Measurements from ENCODE around the gene RIMKLB.
"Not testable (repeated sequence)": the region's sequence is repeated elsewhere in the genome, so short reads cannot be mapped to it uniquely, and the experiment has no call there.

The RIMKLB gene

DNA sequence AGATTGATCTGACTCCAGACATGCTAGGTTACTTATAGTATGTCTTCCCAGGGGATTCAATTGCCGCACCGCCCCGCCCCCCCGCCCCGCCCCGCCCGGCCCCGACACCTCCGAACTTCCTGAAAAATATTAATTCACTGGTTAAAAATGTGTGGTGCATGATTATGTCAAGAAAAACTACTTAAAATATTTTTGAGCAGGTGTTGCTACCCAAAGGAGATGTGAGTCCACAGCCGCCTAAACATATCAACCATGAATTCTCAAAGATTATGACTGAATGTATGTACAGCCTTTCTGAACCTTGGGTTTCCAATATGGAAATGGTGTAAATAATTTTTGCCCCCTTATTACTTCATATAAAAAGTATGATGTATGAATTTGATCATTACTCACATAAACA is 2.7 kb upstream of the RIMKLB start:
- DNase-seq, result no peak

DNA sequence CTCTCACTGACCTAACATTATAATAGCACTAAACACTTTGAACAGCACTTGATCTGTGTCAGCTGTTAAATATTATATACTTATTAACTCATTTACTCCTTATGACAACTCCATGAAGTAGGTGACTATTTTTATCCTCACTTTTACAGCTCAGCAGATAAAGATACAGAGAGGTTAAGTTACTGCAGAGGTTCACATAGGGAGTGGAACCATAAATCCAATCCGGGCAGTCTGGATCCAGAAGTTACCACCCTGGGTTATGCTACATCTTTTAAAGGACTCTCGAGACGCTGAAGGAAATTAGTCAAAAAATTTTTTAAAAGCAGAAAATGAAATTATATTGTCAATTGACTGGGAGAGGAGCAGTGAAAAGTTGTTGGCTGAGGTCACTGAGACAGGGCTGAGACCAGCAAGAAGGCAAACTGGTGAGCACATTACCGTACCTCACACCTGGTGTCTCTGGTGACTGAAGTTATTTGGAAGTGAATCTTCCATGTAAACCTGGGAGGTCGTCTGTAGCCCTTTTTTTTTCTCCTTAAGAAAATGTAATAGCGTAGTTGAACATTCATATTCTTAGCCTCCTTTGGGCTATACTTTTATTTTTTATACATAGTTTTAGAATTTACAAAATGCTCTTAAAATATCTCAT is 1.2 kb upstream of the RIMKLB start:
- DNase-seq, result no peak

DNA sequence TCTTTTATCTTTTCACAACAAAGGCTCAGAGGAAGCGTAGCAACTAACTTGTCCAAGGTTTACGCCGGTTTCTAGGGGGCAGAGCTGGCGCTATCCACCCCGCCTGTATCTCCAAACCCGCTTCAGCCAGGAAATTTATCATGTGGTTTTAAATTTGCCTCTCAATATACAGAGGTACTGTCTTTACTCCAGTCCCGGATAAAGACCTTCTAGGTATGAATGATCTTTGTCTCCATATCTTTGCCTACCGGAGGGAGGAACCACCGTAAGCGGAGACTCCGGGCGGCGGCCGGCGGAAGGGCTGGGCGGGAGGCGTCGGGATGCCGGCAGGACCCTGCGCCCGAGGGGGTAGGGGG is 693 bp upstream of the RIMKLB start:
- DNase-seq, result no peak

DNA sequence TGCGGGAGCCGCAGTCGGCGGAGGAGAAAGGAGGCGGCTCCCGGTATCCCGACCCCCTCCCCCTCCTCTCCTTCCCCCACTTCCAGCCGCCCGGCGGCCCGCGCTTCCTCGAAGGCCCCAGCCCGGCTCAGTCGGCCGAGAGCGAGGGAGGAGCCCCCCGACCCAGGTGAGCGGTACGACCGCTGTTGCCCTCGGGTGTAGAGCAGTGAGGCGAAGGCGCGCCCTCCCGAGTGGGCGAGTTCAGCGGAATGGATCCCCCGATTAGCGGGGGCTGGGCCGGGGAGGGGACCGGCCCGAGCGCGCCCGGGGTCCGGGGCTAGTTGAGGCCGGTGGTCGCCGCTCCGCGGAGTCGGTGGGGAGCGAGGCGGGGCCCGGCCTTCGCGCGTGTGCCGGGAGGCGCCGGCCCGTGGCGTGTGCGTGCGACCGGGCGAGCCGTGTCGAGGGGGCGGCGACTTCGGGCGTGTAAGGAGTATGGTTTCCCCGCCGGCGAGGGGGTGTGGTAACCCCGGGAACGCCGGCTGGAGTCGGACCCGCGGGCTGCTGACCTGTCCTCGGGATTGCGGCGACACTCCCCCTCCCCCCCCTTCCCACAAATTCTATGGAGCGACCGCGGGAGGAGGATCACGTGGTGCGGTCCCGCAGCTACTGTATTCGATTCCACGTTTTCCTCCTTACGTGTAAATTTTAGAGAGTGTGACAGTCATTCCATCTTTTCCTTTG is 501 bp downstream of the RIMKLB start:
- DNase-seq, result peak; percentile 20

DNA sequence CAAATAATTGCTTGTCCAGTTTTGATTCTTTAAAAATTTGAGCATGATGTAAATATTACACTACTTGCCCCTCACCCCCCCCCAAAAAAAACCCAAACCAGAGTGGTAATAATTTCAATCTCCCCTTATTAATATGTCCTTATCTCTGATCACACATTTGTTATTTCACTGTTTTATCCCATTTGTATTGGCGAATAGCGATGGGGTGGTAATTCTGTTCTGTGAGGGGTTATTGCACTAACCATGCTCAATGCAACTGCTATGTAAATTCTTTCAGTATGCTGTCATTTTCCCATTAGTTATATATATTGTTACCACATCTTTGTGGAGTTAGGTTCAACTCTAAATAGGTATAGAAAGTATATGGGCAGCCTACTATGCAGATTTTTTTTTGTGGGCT is 1.1 kb downstream of the RIMKLB start:
- no peak for DNase-seq

DNA sequence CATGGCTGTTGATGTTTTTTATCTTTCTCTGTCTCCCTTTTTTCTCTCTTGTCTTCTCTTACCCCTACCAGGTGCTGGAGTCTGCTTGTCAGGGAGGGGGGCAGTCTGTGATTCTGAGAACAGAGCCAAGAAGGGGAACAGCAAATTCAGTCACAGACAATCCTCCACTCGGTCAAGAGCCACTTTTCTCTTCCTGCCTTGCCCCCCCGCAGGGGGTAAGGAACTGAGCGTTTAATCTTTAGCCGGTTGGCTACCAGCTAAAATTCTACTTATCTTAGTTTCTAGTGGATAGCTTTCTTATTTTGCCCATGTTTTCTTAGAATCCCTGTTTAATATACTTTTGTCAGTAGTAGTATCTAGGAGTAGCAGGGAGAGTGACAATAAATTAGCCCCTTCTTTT is 1.9 kb downstream of the RIMKLB start:
- DNase-seq, result no peak

DNA sequence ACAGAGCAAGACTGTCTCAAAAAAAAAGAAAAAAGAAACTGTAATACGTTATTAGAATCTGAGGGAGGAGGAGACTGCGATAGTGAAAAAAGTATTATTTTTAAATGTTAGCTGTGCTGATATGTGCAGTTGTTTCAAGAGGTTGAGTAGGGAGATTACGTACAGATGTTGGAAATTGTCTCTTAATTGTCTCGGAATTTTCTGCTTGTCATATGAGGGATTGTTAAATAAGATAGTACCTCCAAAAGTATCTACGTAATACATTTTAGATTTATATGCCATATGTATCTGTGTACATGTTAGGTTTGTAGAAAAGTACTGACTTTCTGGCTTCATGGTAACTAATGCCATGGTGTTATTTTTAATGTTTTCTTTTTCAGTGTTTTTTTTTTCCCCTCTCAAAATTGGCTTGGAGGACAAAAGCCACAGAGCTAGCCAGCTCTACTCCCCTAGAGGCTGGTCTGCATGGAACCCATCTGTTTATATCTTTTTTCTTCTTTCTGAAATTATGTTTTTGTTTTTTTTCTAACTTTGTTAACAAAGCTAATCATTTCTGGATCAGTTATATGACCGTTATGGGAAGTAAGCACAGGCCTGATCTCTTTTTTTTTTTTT is 3.4 kb downstream of the RIMKLB start:
- no peak for DNase-seq

DNA sequence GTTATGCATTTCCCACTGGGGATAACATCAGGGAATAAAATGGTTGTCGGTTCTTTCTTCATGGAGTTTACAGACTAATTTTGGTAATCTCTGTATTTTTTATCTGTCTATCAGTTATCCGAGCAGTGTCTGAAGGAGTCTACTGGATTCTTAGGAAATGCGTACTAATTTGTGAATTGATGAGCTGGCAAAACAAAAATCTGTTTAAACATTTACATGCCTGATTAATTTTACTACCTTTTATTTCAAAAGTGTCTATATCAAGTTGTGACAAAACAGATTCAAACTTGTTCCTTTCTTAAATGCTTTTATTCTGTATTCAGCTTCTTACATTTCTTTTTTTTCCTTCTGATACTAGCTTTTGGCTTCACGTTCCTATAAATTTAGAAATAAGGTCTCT is 4.4 kb downstream of the RIMKLB start:
- no peak for DNase-seq

DNA sequence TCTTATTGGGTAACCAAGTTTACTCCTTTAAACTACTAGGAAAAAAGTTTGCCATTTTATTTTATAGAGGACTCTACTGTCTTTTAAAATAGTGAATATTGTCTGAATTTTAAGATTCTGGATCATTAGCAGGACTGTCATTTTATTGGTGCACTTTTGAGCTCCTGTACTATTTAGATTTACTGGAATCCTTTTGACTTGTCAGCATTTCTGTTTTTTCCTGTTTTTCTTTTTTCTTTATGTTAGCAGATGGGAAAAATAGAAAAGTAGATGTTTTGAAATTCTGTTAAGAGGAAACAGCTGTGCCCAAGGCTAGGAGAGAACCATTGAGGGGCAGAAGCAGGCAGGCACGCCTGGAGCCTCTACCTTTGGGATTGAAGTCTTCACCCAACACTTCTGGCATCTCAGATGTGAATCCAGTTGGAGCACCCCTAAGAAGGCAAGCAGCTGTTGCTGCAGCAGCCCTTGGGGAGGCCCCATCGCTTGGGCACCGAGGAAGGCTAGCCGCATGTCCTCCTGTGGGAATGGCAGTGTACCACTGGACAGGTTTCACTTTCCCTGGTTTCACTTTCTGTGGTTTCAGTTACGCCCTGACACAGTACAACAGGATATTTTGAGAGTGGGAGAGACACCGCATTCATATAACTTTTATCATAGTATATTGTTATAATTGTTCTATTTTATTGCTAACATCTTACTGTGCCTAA is 11.5 kb downstream of the RIMKLB start:
- peak; percentile 14 for DNase-seq

DNA sequence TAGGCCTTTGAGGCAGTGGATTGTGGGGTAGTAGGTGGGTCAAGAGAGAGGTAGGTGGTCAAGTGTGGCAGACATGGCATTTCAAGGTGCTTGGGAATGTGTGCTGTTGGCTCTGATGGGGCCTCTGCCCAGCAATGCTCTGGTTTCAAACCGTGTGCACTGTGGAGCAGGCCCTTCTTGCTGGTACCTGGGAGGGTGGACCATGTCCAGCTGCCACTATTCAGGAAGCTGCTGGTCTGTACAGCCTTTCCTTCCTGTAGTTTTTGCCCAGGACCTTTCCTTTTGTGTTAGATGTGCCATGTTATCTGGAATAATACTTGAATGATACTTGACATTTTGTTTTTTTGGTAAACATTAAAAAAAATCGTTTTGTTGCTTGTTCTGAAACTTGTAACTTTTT is 14.8 kb downstream of the RIMKLB start:
- DNase-seq, result no peak

DNA sequence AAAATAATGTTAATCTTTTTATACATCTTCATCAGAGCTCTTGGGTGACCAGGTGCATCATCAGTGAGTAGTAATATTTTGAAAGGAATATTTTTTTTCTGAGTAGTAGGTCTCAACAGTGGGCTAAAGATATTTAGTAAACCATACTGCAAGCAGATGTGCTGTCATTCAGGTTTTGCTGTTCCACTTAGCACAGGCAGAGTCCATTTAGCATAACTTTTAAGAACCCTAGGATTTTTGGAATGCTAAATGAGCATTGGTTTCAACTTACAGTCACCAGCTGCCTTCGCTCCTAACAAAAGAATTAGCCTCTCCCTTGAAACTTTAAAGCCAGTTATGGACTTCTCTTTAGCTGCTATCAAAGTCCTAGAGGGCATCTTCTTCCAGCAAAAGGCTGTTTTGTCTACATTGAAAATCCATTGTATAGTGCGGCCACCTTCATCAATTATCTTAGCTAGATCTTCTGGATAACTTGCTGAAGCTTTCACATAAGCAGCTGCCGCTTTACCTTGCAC is 24.6 kb downstream of the RIMKLB start:
- no peak for DNase-seq

DNA sequence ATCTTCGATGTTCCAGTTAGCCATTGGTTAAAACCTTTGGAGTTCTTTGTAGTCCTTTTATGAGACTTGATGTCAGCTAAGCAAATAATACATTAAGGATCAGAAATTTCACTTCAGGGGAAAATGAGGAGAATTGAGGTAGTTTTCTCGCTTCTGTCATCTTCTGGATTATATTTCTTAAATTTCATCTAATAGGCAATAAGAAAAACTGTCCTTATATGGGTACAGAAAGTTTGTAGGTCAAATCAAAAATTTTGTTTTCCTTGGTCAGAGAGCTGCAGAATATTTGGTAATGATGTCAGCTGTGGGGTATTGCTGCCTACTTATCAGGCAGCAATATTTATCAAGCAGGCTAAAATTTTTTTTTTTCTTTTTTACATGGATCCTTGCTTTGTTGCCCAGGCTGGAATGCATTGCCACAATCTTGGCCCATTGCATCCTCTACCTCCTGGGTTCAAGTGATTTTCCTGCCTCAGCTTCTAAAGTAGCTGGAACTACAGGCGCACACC is 37.1 kb downstream of the RIMKLB start:
- DNase-seq, result no peak

DNA sequence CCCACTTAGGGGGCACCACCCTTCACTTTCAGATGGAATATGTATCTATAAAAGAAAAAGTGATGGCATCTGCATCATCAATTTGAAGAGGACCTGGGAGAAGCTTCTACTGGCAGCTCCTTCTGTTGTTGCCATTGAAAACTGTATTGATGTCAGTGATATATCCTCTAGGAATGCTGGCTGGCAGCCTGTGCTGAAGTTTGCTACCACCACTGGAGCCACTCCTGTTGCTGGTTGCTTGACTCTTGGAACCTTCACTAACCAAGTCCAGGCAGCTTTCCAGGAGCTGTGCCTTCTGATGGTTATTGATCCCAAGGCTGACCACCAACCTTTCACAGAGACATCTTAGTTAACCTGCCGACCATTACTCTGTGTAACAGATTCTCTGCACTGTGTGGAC is 44.7 kb downstream of the RIMKLB start:
- DNase-seq, result no peak

DNA sequence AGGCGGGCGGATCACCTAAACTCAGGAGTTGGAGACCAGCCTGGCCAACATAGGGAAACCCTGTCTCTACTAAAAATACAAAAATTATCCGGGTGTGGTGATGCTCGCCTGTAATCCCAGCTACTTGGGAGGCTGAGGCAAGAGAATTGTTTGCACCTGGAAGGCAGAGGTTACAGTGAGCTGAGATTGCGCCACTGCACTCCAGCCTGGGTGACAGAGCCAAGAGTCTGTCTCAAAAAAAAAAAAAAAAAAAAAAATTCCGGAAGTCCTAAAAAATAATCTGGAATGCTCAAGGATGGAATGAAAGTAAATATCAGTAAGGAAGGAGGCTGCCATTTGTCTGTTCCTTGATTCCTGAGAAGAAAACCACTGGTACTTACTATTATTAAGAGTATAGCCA is 45.3 kb downstream of the RIMKLB start:
- not testable (repeated sequence) for DNase-seq

DNA sequence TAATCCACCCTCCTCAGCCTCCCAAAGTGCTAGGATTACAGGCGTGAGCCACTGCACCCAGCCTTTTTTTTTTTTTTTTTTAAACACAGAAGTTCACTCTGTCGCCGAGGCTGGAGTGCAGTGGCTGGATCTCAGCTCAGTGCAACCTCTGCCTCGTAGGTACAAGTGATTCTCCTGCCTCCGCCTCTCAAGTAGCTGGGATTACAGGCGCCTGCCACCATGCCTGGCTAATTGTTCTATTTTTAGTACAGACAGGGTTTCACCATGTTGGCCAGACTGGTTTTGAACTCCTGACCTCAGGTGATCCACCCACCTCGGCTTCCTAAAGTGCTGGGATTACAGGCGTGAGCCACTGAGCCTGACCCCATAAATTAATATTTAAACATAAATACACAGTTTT is 47.8 kb downstream of the RIMKLB start:
- not testable (repeated sequence) for DNase-seq

DNA sequence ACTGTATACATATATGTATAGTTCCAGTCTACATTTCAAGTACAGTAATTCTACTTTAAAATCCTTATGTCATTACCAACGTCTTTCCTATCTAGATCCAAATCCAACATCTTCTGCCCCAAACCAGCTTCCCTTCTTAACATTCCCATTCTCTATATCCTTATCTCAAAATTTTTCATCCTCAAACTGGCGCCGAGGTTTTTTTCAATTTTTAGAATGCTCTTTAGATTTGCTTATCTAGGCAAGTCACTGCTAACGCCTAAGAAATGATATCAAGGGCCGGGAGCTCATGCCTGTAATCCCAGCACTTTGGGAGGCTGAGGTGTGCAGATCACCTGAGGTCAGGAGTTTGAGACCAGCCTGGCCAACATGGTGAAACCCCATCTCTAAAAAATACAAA is 48.3 kb downstream of the RIMKLB start:
- no peak for DNase-seq

DNA sequence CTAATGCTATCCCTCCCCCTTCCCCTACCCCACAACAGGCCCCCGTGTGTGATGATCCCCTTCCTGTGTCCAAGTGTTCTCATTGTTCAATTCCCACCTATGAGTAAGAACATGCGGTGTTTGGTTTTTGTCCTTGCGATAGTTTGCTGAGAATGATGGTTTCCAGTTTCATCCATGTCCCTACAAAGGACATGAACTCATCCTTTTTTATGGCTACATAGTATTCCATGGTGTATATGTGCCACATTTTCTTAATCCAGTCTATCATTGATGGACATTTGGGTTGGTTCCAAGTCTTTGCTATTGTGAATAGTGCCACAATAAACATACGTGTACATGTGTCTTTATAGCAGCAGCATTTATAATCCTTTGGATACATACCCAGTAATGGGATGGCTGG is 62.3 kb downstream of the RIMKLB start:
- not testable (repeated sequence) for DNase-seq

DNA sequence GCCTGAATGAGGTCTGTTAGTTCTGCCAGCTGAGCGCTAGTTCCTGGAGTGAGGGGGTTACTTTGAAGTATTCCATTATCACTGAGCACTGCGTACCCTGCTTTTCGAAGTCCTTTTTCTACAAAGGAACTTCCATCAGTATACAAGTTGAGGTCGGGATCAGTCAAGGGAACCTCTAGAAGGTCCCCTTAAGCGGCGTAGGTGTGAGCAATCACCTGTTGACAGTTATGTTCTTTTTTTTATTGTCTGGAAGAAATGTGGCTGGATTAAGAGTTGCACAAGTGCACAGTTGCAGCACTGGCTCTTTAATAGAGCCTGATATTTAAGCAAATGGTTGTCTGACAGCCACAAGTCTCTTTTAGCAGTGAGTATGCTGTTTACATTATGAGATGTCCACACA is 64.9 kb downstream of the RIMKLB start:
- DNase-seq, result not testable (repeated sequence)

DNA sequence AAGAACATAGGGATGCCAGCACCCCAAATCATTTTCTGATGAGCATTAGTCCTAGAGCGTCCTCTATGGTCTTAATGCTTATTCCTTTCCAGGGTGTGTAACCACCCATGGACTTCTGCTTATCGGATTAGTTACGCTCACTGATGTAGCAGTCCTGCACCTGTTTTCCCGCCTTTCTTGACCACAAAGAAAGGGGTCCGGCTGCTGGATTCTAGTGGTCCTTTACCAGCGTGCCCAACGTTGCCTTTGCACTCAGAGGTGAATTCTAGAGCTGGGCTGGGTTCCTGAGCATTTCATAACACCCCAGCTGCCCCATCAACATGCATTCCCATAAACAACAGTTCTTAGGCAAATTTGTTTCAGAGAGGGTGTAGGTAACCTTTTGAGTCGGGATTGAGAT is 68.3 kb downstream of the RIMKLB start:
- DNase-seq, result not testable (repeated sequence)

DNA sequence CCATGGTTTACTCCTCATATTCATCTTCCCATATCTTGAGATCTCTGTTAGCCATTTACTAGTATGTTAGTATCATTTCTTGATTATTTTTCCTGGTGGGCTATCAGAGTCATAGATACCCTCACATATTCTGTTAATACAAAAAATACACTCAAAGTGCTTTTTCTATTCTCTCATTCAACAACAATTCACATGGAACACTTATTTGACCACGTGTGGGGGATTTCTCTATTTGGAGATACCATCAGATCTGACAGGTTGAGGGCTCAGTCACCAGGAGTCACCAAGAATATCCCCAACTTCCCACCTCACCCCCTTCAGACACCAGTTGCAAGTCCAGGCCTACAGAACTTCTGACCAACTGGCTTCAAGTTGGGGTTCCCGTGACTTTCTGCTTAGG is 72.7 kb downstream of the RIMKLB start:
- no peak for DNase-seq

DNA sequence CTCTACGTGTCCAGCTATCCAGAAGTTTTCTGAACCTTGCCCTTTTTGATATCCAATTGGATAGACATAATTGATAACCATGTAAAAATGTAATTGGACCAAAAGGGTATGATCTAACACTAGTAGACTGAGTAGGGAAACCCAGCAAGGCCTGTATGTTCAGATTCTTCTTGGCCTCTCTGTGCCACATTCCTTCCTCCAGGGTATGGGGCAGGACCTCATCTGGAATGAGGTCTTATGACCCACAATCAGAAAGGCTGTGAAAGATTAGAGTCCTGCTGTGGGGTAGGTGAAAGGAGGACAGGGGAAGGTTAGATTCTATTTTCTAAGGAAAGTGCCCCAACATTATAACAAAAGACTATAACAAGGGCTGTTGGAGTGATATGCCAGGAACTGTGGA is 73.3 kb downstream of the RIMKLB start:
- no peak for DNase-seq

DNA sequence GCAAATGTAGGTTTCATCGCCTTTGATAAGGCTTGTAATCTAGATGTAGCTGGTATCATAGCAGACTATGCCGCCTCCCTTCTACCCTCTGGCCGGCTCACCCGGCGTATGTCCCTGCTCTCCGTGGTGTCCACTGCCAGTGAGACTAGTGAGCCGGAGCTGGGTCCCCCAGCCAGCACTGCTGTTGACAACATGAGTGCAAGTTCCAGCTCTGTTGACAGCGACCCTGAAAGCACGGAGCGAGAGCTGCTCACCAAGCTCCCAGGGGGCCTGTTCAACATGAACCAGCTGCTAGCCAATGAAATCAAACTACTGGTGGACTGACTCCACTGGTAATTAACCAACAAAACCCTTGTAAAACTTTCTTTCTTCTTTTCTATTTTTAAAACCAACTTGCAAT is 75.7 kb downstream of the RIMKLB start:
- no peak for DNase-seq

DNA sequence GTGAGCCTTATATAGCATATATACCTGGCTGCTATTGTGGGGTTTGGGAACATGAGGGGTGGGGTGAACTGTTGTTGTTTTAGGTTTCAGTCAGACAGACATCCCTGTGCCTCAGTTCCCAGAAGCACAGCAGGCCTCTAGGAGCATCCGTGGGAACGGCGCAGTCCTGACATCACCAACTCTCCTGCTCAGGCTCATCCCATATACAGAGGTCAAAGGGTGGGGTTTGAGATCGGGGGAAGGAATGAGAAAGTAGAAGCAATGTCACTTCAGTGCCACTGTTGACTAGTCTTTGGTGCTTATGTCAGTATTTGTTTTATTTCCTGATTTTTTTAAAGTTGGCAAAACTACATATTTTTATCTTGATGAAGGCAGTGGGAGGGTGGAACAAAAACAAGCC is 81.5 kb downstream of the RIMKLB start:
- no peak for DNase-seq

DNA sequence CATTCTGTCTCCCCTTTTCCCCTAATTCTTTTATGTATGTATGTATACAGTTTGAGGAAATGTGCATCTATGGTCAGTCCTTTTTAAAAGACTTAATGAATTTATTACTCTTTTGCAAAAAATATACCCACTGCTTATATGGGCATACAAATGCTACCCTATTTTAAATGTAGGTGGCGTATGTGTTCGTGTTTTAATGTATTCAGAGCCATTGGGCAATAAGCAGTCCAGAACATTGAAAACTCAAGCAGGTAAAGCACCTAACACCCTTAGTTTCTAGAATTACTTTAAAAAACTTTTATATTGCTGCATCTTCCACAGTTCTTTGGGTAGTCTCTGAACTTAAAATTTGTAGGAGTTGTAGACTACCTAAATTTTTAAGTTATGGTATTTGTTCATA is 82.1 kb downstream of the RIMKLB start:
- no peak for DNase-seq
